AML-193 (cell line): Measurements from ENCODE around the gene CDH23.
A peak's percentile ranks its signal among the peaks of the same experiment; 100 is the strongest.

ENCODE experiments used
- DNase-seq, 2 experiments: peaks; one replicate each; lab custom pipeline; 2025; lab: John Stamatoyannopoulos, UW

The CDH23 gene

GRCh38 chr10:71467161-71467560 is 70.4 kb downstream of the CDH23 start:
- no peak for DNase-seq

GRCh38 chr10:71467569-71468362 is 71.0 kb downstream of the CDH23 start:
- DNase-seq: no peak

GRCh38 chr10:71468363-71469094 is 71.8 kb downstream of the CDH23 start:
- DNase-seq: no peak

- no peak for DNase-seq
Measured at GRCh38 chr10:71471006-71471405, 74.3 kb downstream of the CDH23 start.

- DNase-seq: no peak
Measured at GRCh38 chr10:71471957-71472365, 75.2 kb downstream of the CDH23 start.

- DNase-seq: no peak
Measured at GRCh38 chr10:71472466-71472865, 75.7 kb downstream of the CDH23 start.

- DNase-seq: no peak
Measured at GRCh38 chr10:71472912-71473311, 76.2 kb downstream of the CDH23 start.

- DNase-seq: no peak
Measured at GRCh38 chr10:71473671-71474599, 77.2 kb downstream of the CDH23 start.

- no peak for DNase-seq
Measured at GRCh38 chr10:71474702-71475242, 78.1 kb downstream of the CDH23 start.

- peak; percentile 66 to 68 for DNase-seq
Measured at GRCh38 chr10:71475243-71475871, 78.6 kb downstream of the CDH23 start.

GRCh38 chr10:71476228-71477011 is 79.7 kb downstream of the CDH23 start:
- DNase-seq: peak; percentile 30 to 35

GRCh38 chr10:71478173-71478572 is 81.5 kb downstream of the CDH23 start:
- no peak for DNase-seq

- no peak for DNase-seq
Measured at GRCh38 chr10:71478813-71479365, 82.2 kb downstream of the CDH23 start.

GRCh38 chr10:71479831-71480230 is 83.1 kb downstream of the CDH23 start:
- no peak for DNase-seq

GRCh38 chr10:71480662-71481061 is 83.9 kb downstream of the CDH23 start:
- DNase-seq: no peak

GRCh38 chr10:71481746-71482410 is 85.2 kb downstream of the CDH23 start:
- DNase-seq: no peak

GRCh38 chr10:71482620-71483019 is 85.9 kb downstream of the CDH23 start:
- DNase-seq: no peak

- DNase-seq: no peak
Measured at GRCh38 chr10:71483135-71483534, 86.4 kb downstream of the CDH23 start.

- no peak for DNase-seq
Measured at GRCh38 chr10:71483885-71484751, 87.4 kb downstream of the CDH23 start.
